ENCODE data around the gene JUP. TPM values are rescaled to one million over a fixed set of nuclear protein-coding genes. Genes with fewer than 3 reads are reported as not detected.
A peak's percentile ranks its signal among the peaks of the same experiment; 100 is the strongest.

JUP gene
- total RNA-seq, 2 donors from 2014 or later = 67.9 to 85.4 TPM

GRCh38 chr17:41734949-41735313, 51.6 kb downstream of the JUP start:
- H3K27ac ChIP-seq = no peak overlapping the region
- H3K4me1 ChIP-seq = peaks cover 38% of the 10 kb centered on the region
- H3K4me3 ChIP-seq = no peak overlapping the region
- DNase-seq (peak in 1 of 4 donors; percentile 14), ATAC-seq (no peak)
- H3K9me3 ChIP-seq = no peaks in the 10 kb centered on the region
- intact Hi-C loops (cut with DNase I) = no loop called here
- 5 to 16% methylated on average over 2 to 23 of the region's 23 CpGs for WGBS, 2 donors
- no peak for TF ChIP-seq CTCF (IDR thresholded peaks at IDR 0.05)
- no peak for TF ChIP-seq POLR2A (IDR thresholded peaks at IDR 0.05)
- no peaks in the 10 kb centered on the region for H3K36me3 ChIP-seq (replicated peaks in 1 of 2; ENCODE audit: insufficient read depth in 1 of 2, low read depth in 2 of 2)
- H3K27me3 ChIP-seq = peaks cover 4 to 18% of the 10 kb centered on the region in 2 donors

DNA sequence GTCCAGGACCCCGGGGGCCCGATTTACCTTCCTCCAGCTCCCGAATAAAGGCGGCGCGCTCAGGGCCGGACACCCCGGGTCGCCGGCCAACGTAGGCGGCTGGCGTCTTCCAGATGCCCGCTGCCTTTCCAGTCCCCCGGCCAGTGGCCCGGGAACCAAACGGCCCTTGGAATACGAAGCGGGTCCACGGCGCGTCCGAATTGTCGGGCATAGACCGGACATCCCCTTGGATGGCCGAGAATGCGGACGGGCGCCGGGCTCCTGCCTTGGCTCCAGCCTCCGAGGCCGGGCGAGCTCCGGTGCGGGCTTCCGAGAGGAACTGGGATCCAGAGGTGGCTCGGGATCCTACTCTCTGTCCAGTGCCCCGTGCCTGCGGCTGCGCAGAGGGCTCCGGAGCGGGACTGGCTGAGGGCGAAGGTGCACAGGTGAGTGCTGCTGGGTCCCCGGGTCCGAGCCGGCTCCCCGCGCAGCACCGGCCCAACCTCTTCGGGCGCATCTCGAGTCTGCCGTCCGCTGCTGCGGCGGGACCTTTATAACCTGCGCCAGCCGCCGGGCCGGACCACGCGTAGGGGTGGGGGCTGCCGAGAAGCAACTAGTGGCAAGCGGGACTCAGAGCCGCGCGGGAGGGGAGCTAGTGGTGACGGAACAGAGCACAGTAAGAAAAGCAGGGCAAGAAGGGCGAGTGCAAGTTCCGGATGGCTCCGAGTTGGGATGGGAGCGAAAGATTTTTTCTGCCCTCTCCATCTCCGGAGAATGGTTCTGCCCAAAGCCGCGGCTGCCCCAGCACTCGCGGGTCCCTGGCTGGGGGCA, 52.2 kb downstream of the JUP start, which contains the start of gene HAP1:
Gene HAP1, minus strand, starts transcription at position 505 of the 810 bp plus-strand sequence. Its CDS starts 9 bp downstream, at position 496.
- TF ChIP-seq CTCF (IDR thresholded peaks at IDR 0.05) (no peak), POLR2A (IDR thresholded peaks at IDR 0.05) (peak in 2 of 3 donors; percentile 59 to 76)
- Histone ChIP-seq H3K27me3 (peaks cover 4 to 18% of the 10 kb centered on the region in 2 donors), H3K27ac (no peak within 1 kb of the TSS), H3K4me1 (peaks cover 33% of the 10 kb centered on the region), H3K4me3 (peak within 1 kb of the TSS in 1 of 2 donors; percentile 30), H3K36me3 (replicated peaks in 1 of 2; ENCODE audit: insufficient read depth in 1 of 2, low read depth in 2 of 2) (no peaks in the 10 kb centered on the region), H3K9me3 (no peaks in the 10 kb centered on the region)
- 1 to 2% methylated on average over 20 to 72 of the region's 77 CpGs for WGBS, 2 donors
- ATAC-seq (peak; percentile 15), DNase-seq (peak; percentile 13 to 47 (median 32))
- intact Hi-C loops (cut with DNase I) = no loop called here

GRCh38 chr17:41733348-41734138, 53.0 kb downstream of the JUP start:
- Histone ChIP-seq H3K4me1 (peaks cover 25% of the 10 kb centered on the region), H3K36me3 (replicated peaks in 1 of 2; ENCODE audit: insufficient read depth in 1 of 2, low read depth in 2 of 2) (no peaks in the 10 kb centered on the region), H3K27me3 (peaks cover 4 to 18% of the 10 kb centered on the region in 2 donors), H3K9me3 (no peaks in the 10 kb centered on the region), H3K4me3 (no peak overlapping the region), H3K27ac (no peak overlapping the region)
- intact Hi-C loops (cut with DNase I) = no loop called here
- WGBS, 2 donors = 17 to 24% methylated on average over 21 to 39 of the region's 40 CpGs
- DNase-seq (no peak), ATAC-seq (no peak)
- TF ChIP-seq CTCF (IDR thresholded peaks at IDR 0.05) = no peak
- no peak for TF ChIP-seq POLR2A (IDR thresholded peaks at IDR 0.05)

DNA sequence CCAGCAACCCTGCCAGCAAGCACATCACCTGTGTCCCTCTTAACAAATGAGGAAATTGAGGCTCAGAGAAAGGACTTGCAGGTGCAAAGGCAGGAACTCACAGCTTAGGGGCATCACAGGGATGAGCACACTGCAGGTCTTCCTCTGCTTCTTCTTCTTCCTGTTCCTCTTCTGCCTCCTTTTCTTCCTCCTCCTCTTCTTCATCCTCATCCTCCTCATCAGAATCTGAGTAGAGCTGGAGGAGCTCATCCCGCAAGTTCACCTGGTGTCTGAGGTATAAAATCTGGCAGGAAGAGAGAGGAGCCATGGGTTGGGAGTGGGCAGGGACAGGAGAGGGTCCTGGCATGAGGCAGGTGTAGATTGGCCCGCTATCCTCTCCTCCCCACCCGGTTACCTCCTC, 54.7 kb downstream of the JUP start:
- DNase-seq (no peak), ATAC-seq (no peak)
- H3K4me1 ChIP-seq = peaks cover 16% of the 10 kb centered on the region
- no peaks in the 10 kb centered on the region for H3K36me3 ChIP-seq (replicated peaks in 1 of 2; ENCODE audit: insufficient read depth in 1 of 2, low read depth in 2 of 2)
- H3K27me3 ChIP-seq = peaks cover 4 to 18% of the 10 kb centered on the region in 2 donors
- intact Hi-C loops (cut with DNase I) = no loop called here
- H3K4me3 ChIP-seq = no peak overlapping the region
- no peaks in the 10 kb centered on the region for H3K9me3 ChIP-seq
- TF ChIP-seq CTCF (IDR thresholded peaks at IDR 0.05) = no peak
- no peak for TF ChIP-seq POLR2A (IDR thresholded peaks at IDR 0.05)
- WGBS, 2 donors = 52 to 65% methylated on average over 2 to 3 of the region's 3 CpGs
- no peak overlapping the region for H3K27ac ChIP-seq

Measured in body of pancreas (tissue), 4 donors.